NT2/D1 (cell line): Measurements from ENCODE around the gene DOC2B.

Experiments
- SUZ12 ChIP-seq: IDR thresholded peaks from 2 replicates; pipeline ENCODE4 v1.6.1; 2011; ENCODE audit not compliant: insufficient read length, insufficient read depth; ENCODE audit errors: extremely low read depth
- YY1 ChIP-seq: IDR thresholded peaks from 2 replicates; pipeline ENCODE4 v1.6.1; 2011; ENCODE audit not compliant: insufficient read length, insufficient read depth
- ZNF274 ChIP-seq: IDR thresholded peaks from 2 replicates; pipeline ENCODE4 v1.6.1; 2011; ENCODE audit warnings: mild to moderate bottlenecking, low read depth, low read length

DNA sequence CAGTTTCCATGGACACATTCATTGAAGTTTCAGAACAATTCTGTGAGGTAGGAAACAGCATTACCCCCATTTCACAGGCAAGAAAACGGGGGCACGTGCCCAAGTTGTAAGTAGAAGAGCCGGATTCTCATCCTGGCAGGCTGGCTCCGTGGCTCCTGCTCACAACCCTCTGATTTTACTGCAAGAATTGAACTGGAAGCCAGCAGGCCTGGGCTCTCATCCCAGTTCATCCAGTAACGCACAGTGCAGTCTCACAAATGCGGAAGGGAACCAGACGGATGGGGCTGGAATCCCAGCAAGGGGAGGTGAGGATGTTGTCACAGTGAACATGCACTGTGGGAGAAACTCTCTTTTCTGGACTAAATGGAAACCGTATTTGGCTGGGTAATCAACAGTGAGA lies 40.7 kb upstream of the DOC2B start:
- no peak for TF ChIP-seq SUZ12
- TF ChIP-seq ZNF274 = no peak
- TF ChIP-seq YY1 = no peak
